HG03039 (cell line): ENCODE measurements around the gene MAP7D3.
"Not testable (repeated sequence)": the region's sequence is repeated elsewhere in the genome, so short reads cannot be mapped to it uniquely, and the experiment has no call there.

ENCODE experiments used
- ATAC-seq: cut with Tn5 transposase; IDR thresholded peaks from one replicate; pipeline ENCODE4 v1.9.1; 2021; ENCODE audit warnings: mild to moderate bottlenecking, moderate library complexity; ENCODE audit not compliant: unreplicated experiment

MAP7D3 gene

DNA sequence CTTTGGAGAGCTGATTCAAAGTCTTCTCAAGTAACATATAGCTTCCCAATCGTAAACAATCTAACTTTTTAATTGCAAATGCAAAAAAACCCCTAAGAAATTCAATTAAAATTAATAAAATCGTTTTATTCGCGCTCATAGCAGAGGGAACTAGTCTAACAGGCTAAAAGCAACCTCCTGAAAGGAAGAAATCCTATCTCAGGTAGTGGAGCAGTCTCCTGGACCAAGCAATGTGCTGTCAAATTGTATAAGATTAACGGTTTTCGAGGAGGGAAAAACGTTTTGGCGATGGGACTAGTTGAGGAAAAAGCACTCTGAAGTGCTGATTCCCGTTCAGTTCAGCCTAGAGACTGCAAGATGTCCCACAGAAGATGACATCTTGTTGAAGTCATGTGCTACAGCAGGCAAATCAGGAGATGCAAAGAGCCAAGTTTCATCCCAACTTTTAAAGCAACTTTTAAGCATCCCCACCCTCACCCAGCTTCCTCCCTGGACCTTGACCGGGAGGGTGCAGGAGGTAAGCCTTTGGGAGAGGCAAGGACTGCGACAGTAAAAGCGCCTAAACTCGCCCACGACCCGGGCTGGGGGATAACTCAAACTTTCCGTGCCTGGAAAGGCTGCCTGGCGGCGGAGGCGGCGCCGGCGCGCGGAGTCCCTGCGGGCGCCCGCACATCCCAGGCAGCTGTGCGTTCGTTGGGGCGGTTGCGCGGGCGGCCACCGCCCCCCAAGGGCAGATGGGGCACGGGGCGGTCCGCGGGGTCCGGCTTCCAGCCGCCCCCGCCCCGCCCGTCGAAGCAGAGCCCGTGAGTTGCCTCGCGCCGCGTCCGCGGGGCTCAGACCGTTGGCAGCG, 784 bp downstream of the MAP7D3 start:
- peak; percentile 34 for ATAC-seq

- no peak for ATAC-seq
These were observed 5.0 kb downstream of the MAP7D3 start for GRCh38 chrX:136246201-136246600.

DNA sequence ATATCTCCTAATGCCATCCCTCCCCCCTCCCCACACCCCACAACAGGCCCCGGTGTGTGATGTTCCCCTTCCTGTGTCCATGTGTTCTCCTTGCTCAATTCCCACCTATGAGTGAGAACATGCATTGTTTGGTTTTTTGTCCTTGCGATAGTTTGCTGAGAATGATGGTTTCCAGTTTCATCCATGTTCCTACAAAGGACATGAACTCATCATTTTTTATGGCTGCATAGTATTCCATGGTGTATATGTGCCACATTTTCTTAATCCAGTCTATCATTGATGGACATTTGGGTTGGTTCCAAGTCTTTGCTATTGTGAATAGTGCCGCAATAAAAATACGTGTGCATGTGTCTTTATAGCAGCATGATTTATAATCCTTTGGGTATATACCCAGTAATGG, 13.4 kb downstream of the MAP7D3 start:
- ATAC-seq: not testable (repeated sequence)

DNA sequence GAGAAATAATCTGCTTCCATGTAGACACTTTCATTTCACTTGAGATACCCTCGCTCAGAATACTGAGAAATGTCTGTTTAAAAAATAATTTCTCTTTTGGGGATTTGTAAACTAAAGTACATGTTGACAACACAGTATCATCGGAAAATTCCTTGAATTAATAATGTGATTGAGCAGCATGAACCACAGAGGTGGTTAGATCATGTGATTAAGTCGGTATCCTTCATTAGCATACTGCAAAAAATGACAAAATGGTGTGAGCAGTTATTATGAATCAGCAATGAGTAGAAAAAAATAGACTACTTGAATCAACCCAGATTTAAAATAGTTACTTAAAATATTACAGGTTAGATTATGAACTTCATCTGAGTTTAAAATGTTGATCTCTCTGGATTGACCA, 14.1 kb downstream of the MAP7D3 start:
- ATAC-seq: no peak

DNA sequence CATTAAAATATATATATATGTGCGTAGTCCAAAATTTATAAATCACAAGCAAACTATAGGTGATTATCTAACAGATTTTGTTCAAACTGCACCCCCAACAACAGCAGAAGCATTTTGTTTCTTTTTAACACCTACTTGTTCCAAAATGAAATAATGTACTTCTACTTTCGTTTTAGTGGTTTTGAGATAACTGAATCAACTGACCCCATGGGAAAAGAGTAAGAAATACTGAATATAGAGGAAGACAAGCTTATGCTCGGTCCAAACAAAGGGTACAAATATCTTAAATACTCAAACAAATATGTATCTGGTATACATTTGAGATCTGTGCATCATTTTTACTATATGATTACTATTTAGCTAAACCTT, 22.4 kb downstream of the MAP7D3 start:
- ATAC-seq: no peak

DNA sequence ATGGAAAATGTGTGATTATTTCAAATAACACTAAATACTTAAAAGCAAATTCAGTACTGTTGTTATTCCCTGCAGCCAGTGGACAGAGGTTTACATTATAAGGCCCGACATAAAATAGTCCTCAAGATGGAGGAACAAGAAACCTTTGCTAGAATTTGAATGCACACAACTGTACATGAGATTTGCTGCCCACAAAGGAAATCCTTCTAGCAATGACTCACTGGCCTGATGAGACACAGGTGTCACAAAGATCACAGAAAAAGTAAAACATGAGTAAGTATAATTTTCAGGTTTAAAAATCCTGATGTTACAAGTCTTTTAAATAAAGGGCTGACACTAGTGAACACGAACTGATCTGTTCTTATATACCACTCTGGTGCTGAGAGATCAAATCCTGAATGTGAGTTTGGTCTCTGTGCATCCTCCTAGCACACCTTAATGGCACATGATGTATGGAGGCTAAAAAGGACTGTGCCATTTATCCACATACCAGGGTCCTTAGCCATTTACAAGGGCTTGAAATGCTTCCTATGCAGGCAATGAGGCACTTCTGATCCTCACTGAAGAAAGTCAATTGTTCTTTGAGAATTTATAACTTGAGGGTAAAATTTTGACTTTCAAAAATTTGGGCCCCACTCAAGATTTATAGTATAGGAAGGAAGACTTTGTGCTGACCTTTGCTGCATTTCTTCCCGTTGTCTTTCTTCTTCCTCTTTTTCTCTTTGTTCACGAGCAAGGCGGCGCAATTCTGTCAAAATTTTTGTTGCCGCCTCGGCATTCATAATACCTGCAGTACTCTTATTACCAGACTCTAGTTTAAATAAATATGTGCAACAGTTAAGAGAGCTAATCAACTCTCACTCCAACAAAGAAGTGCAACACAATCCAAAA, 23.0 kb downstream of the MAP7D3 start:
- no peak for ATAC-seq

- no peak for ATAC-seq
These were observed 24.1 kb downstream of the MAP7D3 start for GRCh38 chrX:136227074-136227473.

DNA sequence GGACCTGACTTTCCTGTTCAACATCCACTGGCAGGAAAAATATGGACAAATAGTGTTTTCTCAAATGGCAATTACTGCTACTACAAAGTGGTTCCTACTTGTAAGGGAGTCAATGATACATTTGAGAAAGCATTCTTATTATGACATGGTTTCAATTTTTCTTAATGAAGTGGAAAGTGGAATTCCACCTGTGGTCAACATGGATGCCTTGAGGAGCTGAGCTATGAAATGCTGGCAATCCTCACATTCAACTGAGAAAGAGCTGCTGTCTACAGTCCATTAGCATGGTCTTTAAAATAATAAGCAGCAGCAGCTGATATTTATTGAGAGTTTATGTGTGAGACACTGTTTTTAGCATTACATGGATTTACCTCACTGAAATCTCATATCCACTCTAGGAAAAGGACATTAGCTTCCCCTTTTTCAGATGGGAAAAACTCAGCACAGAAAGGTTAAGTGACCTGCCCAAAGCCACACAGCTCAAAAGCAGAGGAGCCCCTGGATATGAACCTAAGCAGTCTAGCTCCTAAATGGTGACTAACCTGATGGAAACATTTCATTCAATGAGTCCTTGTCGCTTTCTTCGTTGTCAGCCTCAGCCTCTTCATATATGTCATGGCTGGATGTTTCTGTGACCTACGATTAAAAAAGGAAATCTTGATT, 29.2 kb downstream of the MAP7D3 start:
- no peak for ATAC-seq

- ATAC-seq: no peak
These were observed 30.2 kb downstream of the MAP7D3 start for GRCh38 chrX:136220951-136221350.

- ATAC-seq: no peak
These were observed 30.7 kb downstream of the MAP7D3 start for GRCh38 chrX:136220540-136220939.

DNA sequence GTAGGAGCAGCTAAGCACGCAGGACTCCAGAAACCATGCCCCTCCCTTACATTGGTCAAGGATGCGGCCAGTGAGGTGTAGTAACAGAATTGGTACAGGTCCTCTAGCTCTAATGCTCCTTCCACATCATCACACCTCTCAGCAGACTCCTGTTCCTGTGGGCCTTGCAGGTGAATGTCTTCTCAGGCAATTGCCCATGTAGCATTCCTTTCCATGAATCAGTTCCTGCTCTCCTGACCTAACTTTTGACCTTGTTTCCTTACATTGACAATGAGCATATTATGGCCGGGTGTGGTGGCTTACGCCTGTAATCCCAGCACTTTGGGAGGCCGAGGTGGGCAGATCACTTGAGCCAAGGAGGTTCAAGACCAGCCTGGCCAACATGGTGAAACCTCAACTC, 31.3 kb downstream of the MAP7D3 start:
- ATAC-seq: no peak

DNA sequence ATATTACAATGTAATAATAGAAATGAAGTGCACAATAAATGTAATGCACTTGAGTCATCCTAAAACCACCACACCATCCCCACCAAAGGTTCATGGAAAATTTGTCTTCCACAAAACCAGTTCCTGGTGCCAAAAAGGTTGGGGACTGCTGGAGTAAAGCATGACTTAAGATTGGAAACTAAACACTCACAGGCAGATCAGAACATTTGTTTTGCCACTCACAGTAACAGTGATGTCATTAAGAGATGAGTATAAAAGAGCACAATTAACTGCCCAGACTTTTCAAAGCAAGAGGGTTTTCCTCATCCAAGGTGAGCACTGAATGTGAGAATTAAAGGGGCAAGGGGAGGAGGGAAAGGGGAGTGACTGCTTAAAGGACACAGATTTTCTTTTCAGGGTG, 35.6 kb downstream of the MAP7D3 start:
- ATAC-seq: no peak

GRCh38 chrX:136214551-136214950, 36.6 kb downstream of the MAP7D3 start:
- ATAC-seq: no peak

DNA sequence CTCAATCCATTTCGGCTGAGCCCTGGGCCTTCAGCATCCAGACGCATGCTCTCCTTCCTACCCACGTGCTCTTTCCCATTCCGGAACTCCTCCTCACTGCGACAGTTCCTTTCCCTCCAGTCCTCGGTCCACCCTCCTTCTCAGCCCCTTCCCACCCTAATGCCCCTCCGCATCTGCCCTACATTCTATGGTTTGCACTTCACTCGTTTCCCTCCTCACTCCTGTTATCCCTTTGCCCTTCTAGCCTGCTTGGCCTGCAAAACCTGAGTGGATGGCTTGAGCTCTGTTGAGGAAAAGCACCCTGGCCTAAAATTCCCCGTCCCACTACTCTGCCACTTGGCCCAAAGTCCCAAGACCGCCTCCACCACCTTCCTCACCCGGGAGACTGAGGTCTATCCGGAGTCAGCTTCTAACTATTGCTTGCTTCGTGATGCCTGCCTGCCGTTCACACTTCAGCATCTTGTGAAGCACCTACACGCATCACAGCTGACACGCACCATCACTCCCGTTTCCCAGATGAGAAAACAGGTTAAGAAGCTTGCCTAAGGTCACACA, 38.6 kb downstream of the MAP7D3 start:
- ATAC-seq: no peak

- no peak for ATAC-seq
These were observed 39.2 kb downstream of the MAP7D3 start for GRCh38 chrX:136211766-136212556.

DNA sequence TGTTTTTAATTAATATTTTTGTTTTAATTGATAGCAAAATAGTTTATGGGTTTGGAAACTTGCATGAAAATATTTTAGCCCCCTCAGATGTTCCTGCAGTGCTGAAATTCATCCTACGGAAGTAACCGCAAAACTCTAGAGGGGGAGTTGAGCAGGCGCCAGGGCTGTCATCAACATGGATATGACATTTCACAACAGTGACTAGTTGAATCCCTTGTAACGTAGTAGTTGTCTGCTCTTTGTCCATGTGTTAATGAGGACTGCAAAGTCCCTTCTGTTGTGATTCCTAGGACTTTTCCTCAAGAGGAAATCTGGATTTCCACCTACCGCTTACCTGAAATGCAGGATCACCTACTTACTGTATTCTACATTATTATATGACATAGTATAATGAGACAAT, 40.4 kb downstream of the MAP7D3 start:
- ATAC-seq: no peak

- ATAC-seq: no peak
These were observed 41.0 kb downstream of the MAP7D3 start for GRCh38 chrX:136210243-136210642.

DNA sequence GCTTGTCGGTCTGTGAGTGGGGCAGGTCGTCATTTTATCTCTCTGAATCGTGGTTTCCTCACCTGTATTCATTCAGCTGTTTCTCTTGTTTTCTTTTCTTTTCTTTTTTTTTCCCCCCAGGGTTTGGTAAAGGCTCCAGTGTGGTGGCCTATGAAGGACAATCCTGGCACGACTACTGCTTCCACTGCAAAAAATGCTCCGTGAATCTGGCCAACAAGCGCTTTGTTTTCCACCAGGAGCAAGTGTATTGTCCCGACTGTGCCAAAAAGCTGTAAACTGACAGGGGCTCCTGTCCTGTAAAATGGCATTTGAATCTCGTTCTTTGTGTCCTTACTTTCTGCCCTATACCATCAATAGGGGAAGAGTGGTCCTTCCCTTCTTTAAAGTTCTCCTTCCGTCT, 41.4 kb downstream of the MAP7D3 start:
- ATAC-seq: no peak

DNA sequence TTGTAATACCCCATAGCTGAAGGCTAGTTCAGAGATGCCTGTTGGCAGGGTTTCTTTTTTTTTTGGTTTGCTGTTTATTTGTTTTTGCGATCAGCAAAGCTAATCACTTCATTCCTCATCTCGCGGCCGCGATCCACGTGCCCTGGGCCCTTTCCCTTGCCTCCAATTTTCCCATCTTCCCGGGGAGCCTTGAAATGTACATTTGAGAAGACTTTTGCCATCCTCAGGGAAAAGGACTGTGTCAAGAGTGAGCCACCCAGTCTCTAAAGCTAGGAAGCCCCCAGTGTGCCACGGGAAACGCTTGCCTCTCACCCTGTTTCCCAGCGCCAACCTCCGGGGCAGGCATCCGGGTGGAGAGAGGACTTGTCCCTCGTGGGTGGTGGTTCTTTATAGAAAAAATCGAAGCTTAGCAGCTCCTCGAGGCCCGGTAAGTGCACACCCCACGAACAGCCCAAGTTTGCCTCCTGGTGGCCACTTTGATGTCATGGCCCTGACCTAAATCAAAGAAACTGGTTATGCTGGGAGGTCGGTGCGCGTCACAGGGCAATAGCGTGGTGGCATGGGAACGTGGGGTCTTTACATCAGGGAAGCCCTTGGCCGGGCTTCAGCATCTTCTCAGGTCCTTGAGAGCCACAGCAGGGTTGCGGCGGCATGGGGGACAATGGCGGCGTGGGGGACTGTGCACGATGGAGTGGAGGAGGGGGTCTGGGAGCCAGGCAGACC, 42.0 kb downstream of the MAP7D3 start:
- no peak for ATAC-seq

DNA sequence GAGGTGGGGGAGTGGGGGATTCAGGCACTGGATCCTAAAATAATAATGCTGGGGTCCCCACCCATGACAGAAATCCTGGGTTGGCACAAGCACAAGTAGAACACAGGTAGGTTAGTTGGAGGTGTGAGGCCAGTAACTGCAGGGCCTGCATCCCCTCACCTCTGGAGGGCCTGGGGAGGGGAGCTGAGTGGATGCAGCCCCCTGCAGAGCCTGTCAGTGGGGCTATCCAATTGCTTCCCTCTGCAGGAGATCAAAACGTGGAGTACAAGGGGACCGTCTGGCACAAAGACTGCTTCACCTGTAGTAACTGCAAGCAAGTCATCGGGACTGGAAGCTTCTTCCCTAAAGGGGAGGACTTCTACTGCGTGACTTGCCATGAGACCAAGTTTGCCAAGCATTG, 43.7 kb downstream of the MAP7D3 start:
- ATAC-seq: no peak
